ENCODE measurements around the gene CA5A.
"Not testable (repeated sequence)": the region's sequence is repeated elsewhere in the genome, so short reads cannot be mapped to it uniquely, and the experiment has no call there.

Gene CA5A

GRCh38 chr16:87881324-87882200 lies 54.8 kb downstream of the CA5A start:
- TF ChIP-seq JUND (IDR thresholded peaks at IDR 0.05; ENCODE audit: low read depth) = no peak
- in situ Hi-C loops (cut with HindIII; ENCODE audit: low pct_unique_long_range_greater_than_20kb, low sequenced_read_pairs) = no loop called here
- DNase-seq (ENCODE audit: low read depth in 1 of 2, low spot score in 1 of 2) = peak in 1 of 2 experiments; percentile 44

GRCh38 chr16:87880117-87880696 lies 56.1 kb downstream of the CA5A start:
- no peak for TF ChIP-seq JUND (IDR thresholded peaks at IDR 0.05; ENCODE audit: low read depth)
- DNase-seq (ENCODE audit: low read depth in 1 of 2, low spot score in 1 of 2) = no peak
- in situ Hi-C loops (cut with HindIII; ENCODE audit: low pct_unique_long_range_greater_than_20kb, low sequenced_read_pairs) = no loop called here

GRCh38 chr16:87879411-87880013 lies 56.8 kb downstream of the CA5A start:
- in situ Hi-C loops (cut with HindIII; ENCODE audit: low pct_unique_long_range_greater_than_20kb, low sequenced_read_pairs); DNase-seq (ENCODE audit: low read depth in 1 of 2, low spot score in 1 of 2): not testable (repeated sequence)

- TF ChIP-seq JUND (IDR thresholded peaks at IDR 0.05; ENCODE audit: low read depth) = no peak
- in situ Hi-C loops (cut with HindIII; ENCODE audit: low pct_unique_long_range_greater_than_20kb, low sequenced_read_pairs) = no loop called here
- DNase-seq (ENCODE audit: low read depth in 1 of 2, low spot score in 1 of 2) = no peak
These were observed 57.6 kb downstream of the CA5A start for GRCh38 chr16:87878704-87879103.

- TF ChIP-seq JUND (IDR thresholded peaks at IDR 0.05; ENCODE audit: low read depth) = no peak
- in situ Hi-C loops (cut with HindIII; ENCODE audit: low pct_unique_long_range_greater_than_20kb, low sequenced_read_pairs) = no loop called here
- peak in 1 of 2 experiments; percentile 73 for DNase-seq (ENCODE audit: low read depth in 1 of 2, low spot score in 1 of 2)
These were observed 58.3 kb downstream of the CA5A start for GRCh38 chr16:87877942-87878507.

GRCh38 chr16:87874639-87875427 lies 61.5 kb downstream of the CA5A start:
- in situ Hi-C loops (cut with HindIII; ENCODE audit: low pct_unique_long_range_greater_than_20kb, low sequenced_read_pairs) = no loop called here
- TF ChIP-seq JUND (IDR thresholded peaks at IDR 0.05; ENCODE audit: low read depth) = no peak
- no peak for DNase-seq (ENCODE audit: low read depth in 1 of 2, low spot score in 1 of 2)

- in situ Hi-C loops (cut with HindIII; ENCODE audit: low pct_unique_long_range_greater_than_20kb, low sequenced_read_pairs); DNase-seq (ENCODE audit: low read depth in 1 of 2, low spot score in 1 of 2): not testable (repeated sequence)
These were observed 65.7 kb downstream of the CA5A start for GRCh38 chr16:87870418-87871291.

GRCh38 chr16:87869879-87870417 lies 66.4 kb downstream of the CA5A start:
- DNase-seq (ENCODE audit: low read depth in 1 of 2, low spot score in 1 of 2); in situ Hi-C loops (cut with HindIII; ENCODE audit: low pct_unique_long_range_greater_than_20kb, low sequenced_read_pairs): not testable (repeated sequence)

GRCh38 chr16:87869061-87869878 lies 67.1 kb downstream of the CA5A start, which contains the start of gene SLC7A5:
TSS of gene SLC7A5 (minus strand) at chr16:87869507. CDS start at chr16:87869422, 85 bp downstream.
- DNase-seq (ENCODE audit: low read depth in 1 of 2, low spot score in 1 of 2) = peak in 1 of 2 experiments; percentile 94
- in situ Hi-C loops (cut with HindIII; ENCODE audit: low pct_unique_long_range_greater_than_20kb, low sequenced_read_pairs) = not testable (repeated sequence)

GRCh38 chr16:87868254-87869029 lies 67.9 kb downstream of the CA5A start:
- in situ Hi-C loops (cut with HindIII; ENCODE audit: low pct_unique_long_range_greater_than_20kb, low sequenced_read_pairs) = not testable (repeated sequence)
- peak in 1 of 2 experiments; percentile 81 for DNase-seq (ENCODE audit: low read depth in 1 of 2, low spot score in 1 of 2)

- DNase-seq (ENCODE audit: low read depth in 1 of 2, low spot score in 1 of 2); in situ Hi-C loops (cut with HindIII; ENCODE audit: low pct_unique_long_range_greater_than_20kb, low sequenced_read_pairs): not testable (repeated sequence)
These were observed 70.3 kb downstream of the CA5A start for GRCh38 chr16:87865902-87866555.
